Smooth muscle cell of trachea (primary cell): ENCODE measurements around the gene TRIP10. TPM values are rescaled to one million over a fixed set of nuclear protein-coding genes. Genes with fewer than 3 reads are reported as not detected.

Experiments
- total RNA-seq: library from RNA; depleted of rRNA; stranded (reverse); fragments of >200 nt; gene quantifications from 2 replicates; pipeline ENCODE4 v1.2.1, GENCODE V29; 2014

Gene TRIP10
- total RNA-seq = 35.8 and 57.6 TPM in 2 replicates

DNA sequence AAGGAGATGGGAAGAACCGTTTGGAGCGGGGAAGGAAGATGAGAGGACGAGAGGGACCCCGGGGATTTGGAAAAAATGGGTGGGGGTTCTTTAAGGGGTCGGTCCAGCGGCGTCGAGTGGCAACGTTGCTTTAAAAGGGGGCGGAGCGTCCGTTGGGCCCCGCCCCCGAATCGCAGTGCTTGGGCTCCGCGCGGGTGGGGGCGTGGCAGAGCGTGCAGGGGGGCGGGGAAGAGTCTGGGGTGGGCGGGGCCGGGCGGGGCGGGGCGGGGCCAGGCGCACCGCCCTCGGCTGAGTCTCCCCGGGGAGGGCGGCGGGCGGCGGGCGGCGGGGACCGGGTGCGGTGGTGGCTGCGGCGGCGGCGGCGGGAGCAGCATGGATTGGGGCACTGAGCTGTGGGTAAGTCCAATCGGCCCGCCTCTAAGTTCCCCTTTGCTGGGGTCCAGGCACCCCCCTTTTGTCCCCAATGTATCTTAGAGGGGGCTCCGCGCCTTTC lies at the start of gene TRIP10:
TSS of gene TRIP10 (plus strand) at position 291 of the 493 bp plus-strand sequence. CDS start at position 373, 82 bp downstream.

DNA sequence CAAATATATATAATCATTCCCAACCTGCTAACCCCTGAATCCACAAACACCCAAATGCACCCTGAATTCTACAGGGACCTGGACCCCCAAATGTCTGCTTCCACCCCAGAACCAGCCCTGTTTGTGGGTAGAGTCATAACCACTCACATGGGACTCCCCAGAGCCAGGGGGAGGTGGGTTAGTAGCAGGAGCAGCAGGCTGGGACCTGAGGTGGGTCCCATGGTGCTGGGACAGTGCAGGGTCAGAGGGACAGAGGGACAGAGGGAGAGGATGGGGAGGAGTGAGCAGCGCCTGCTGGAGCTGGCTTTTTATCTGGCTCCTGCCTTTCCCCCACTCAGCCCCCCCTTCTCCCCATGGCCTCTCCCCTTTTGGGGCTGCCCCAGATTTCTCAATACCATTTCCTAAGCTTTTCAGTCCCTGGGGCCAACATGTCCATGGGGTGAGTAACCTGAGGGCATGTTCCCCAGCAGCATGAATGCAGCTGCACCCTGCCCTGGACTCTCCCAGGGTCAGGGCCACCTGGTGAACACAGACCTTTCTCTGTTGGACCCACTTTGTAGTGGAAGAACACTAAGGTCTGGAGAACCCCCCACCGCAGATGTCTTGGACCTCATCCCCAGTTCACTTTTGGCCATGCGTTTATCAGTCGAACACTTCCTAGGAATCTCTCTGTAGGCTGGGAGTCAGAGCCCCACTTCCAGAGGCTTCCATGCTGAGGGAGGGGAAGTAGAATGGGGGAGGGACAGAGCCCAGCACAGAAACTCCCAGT lies 18.9 kb upstream of the TRIP10 start, which contains the start of gene C3:
TSS of gene C3 (minus strand) at position 282 of the 769 bp plus-strand sequence. CDS start at position 221, 61 bp downstream.

GRCh38 chr19:6737284-6737872 lies 2.1 kb upstream of the TRIP10 start, which contains the start of gene GPR108:
Gene GPR108, minus strand, starts transcription at chr19:6737580. Its CDS starts 4 bp downstream, at chr19:6737576.

DNA sequence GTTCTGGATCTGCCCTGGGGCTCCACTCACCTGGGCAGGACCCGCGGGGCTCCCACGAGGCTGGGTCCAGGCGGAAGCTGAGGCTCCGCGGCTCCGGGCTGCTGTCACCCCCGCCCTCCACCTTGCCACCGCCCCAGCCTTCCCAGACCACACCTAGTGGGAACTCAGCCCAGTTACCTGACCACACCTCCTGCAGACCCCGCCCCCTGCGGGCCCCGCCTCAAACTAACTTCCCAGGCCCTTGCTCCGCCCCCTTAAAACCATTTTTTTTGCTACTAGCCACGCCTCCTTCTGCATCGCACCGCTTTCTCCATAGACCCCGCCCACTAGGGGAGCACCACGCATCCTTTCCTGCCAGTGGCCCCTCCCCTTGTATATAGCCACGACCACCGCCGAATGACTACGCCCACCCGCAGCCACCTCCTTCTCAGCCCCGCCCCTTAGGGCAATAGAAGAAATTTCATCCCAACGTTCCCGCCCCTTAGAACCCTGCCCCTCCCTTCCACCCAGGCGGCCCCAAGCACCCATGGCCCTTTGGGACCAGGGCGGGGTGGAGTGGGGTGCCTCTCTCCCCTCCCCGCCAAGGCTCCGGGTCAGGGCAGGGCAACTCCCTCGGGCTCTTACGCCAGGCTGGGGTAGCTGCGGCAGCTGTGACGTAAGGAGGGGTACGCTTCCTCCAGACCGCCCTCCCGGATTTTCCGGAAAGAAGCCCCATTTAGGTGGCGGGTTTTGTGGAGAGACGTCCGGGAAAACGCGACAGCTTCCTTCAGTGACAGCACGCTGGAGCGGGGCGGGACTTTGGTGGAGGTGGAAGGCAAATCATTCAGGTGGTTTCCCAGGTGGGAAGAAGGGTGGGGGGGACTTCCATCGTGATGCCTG lies 28.1 kb downstream of the TRIP10 start, which contains the start of gene SH2D3A:
TSS of gene SH2D3A (minus strand) at position 79 of the 879 bp plus-strand sequence. CDS start 3,687 bp downstream, outside the sequence.

GRCh38 chr19:6772028-6772865 lies 32.8 kb downstream of the TRIP10 start, which contains the start of gene VAV1:
Gene VAV1, plus strand, starts transcription at chr19:6772708. Its CDS starts 100 bp downstream, at chr19:6772808.

Other genes starting within 250 kb of the TRIP10 start
- gene TUBB4A, start 237.4 kb upstream of the TRIP10 start, total RNA-seq = not detected in 2 replicates
- under 0.01 and 1.3 TPM in 2 replicates for gene TNFSF9, start 208.7 kb upstream of the TRIP10 start, total RNA-seq
- gene CD70, start 148.5 kb upstream of the TRIP10 start, total RNA-seq = not detected in 2 replicates
- gene TNFSF14, start 69.5 kb upstream of the TRIP10 start, total RNA-seq = 0.17 TPM in 1 of 2 replicates, not detected in the other
- 3.1 and 42.7 TPM in 2 replicates for gene C3, start 19.0 kb upstream of the TRIP10 start, total RNA-seq
- gene GPR108, start 2.1 kb upstream of the TRIP10 start, total RNA-seq = 44.1 and 55.1 TPM in 2 replicates
- 0.15 TPM in 1 of 2 replicates, not detected in the other for gene SH2D3A, start 27.8 kb downstream of the TRIP10 start, total RNA-seq
- not detected in 2 replicates for gene VAV1, start 33.0 kb downstream of the TRIP10 start, total RNA-seq
- 0.17 TPM in 1 of 2 replicates, not detected in the other for gene ADGRE1, start 147.9 kb downstream of the TRIP10 start, total RNA-seq